Ectodermal cell (in vitro differentiated cells): ENCODE measurements around the gene APC.

Experiments used
- H3K27ac ChIP-seq: 2 replicates; pipeline ENCODE4 v1.7.0; 2013; ENCODE audit warnings: mild to moderate bottlenecking, low read depth, low read length; ENCODE audit not compliant: insufficient read depth, poor library complexity, severe bottlenecking
- H3K27me3 ChIP-seq: 2 replicates; pipeline ENCODE4 v1.7.0; 2013; ENCODE audit warnings: mild to moderate bottlenecking, low read length; ENCODE audit not compliant: insufficient read depth, control insufficient read depth, poor library complexity, severe bottlenecking
- H3K36me3 ChIP-seq: one replicate; pipeline ENCODE4 v1.7.0; 2013; ENCODE audit warnings: low read length; ENCODE audit not compliant: control insufficient read depth, insufficient read depth
- H3K4me1 ChIP-seq: one replicate; pipeline ENCODE4 v1.7.0; 2013; ENCODE audit warnings: low read length; ENCODE audit not compliant: control insufficient read depth, insufficient read depth
- H3K4me3 ChIP-seq: 2 replicates; pipeline ENCODE4 v1.7.0; 2013; ENCODE audit warnings: low read depth, low read length, control low read depth; ENCODE audit not compliant: insufficient read depth
- H3K9me3 ChIP-seq: 2 replicates; pipeline ENCODE4 v1.7.0; 2013; ENCODE audit warnings: mild to moderate bottlenecking, low read length, moderate library complexity; ENCODE audit not compliant: control insufficient read depth
- WGBS, 2 experiments: methylation state at CpG; one replicate each; pipeline ENCODE4 v1.1.7; 2013; ENCODE audit warnings: missing lambda C conversion rate in 2 of 2; 5-methylcytosine and 5-hydroxymethylcytosine counted together

The APC gene

GRCh38 chr5:112862085-112862484, 124.4 kb downstream of the APC start:
- Histone ChIP-seq H3K9me3 (no peaks in the 10 kb centered on the region), H3K4me3 (peak overlapping the region; percentile 96), H3K36me3 (peaks cover 6% of the 10 kb centered on the region), H3K27ac (no peak overlapping the region), H3K27me3 (peaks cover 19% of the 10 kb centered on the region), H3K4me1 (peaks cover 7% of the 10 kb centered on the region)
- WGBS, 2 experiments: 42 to 44% methylated on average over 8 to 9 of the region's 9 CpGs

- Histone ChIP-seq H3K4me3 (no peak overlapping the region), H3K27ac (no peak overlapping the region)
- 93% methylated on average over 4 of the region's 4 CpGs for WGBS, 2 experiments
Observed at GRCh38 chr5:112863549-112863948, 125.9 kb downstream of the APC start.

GRCh38 chr5:112865128-112865527, 127.4 kb downstream of the APC start:
- Histone ChIP-seq H3K36me3 (peaks cover 15% of the 10 kb centered on the region), H3K9me3 (no peaks in the 10 kb centered on the region), H3K27ac (no peak overlapping the region), H3K27me3 (no peaks in the 10 kb centered on the region), H3K4me1 (peaks cover 7% of the 10 kb centered on the region), H3K4me3 (no peak overlapping the region)
- WGBS, 2 experiments: 89 to 100% methylated on average over 3 of the region's 3 CpGs

More at GRCh38 chr5:112863549-112863948, 125.9 kb downstream of the APC start:
- Histone ChIP-seq H3K9me3 (no peaks in the 10 kb centered on the region), H3K4me1 (peaks cover 7% of the 10 kb centered on the region), H3K36me3 (peaks cover 15% of the 10 kb centered on the region), H3K27me3 (peaks cover 11% of the 10 kb centered on the region)

GRCh38 chr5:112866739-112867138, 129.1 kb downstream of the APC start:
- Histone ChIP-seq H3K27ac (no peak overlapping the region), H3K4me3 (no peak overlapping the region), H3K9me3 (no peaks in the 10 kb centered on the region), H3K4me1 (peaks cover 7% of the 10 kb centered on the region), H3K36me3 (peaks cover 19% of the 10 kb centered on the region), H3K27me3 (no peaks in the 10 kb centered on the region)
- 89 to 100% methylated on average over 2 of the region's 2 CpGs for WGBS, 2 experiments

- H3K27me3 ChIP-seq: no peaks in the 10 kb centered on the region
- H3K4me3 ChIP-seq: no peak overlapping the region
- peaks cover 19% of the 10 kb centered on the region for H3K36me3 ChIP-seq
- peaks cover 4% of the 10 kb centered on the region for H3K4me1 ChIP-seq
- H3K27ac ChIP-seq: no peak overlapping the region
- WGBS, 2 experiments: 95 to 96% methylated on average over 5 of the region's 5 CpGs
- H3K9me3 ChIP-seq: no peaks in the 10 kb centered on the region
Observed at GRCh38 chr5:112867411-112867810, 129.7 kb downstream of the APC start.

GRCh38 chr5:112869948-112870347, 132.3 kb downstream of the APC start:
- Histone ChIP-seq H3K9me3 (no peaks in the 10 kb centered on the region), H3K27ac (no peak overlapping the region), H3K4me1 (no peaks in the 10 kb centered on the region), H3K36me3 (peaks cover 13% of the 10 kb centered on the region), H3K27me3 (no peaks in the 10 kb centered on the region), H3K4me3 (no peak overlapping the region)
- WGBS, 2 experiments: 92 to 95% methylated on average over 3 of the region's 3 CpGs

- Histone ChIP-seq H3K4me3 (no peak overlapping the region), H3K36me3 (peaks cover 13% of the 10 kb centered on the region)
- WGBS, 2 experiments: 75 to 82% methylated on average over 3 of the region's 3 CpGs
Observed at GRCh38 chr5:112870966-112871365, 133.3 kb downstream of the APC start.

GRCh38 chr5:112876362-112876761, 138.7 kb downstream of the APC start:
- peaks cover 2% of the 10 kb centered on the region for H3K36me3 ChIP-seq
- no peak overlapping the region for H3K27ac ChIP-seq
- H3K4me1 ChIP-seq: no peaks in the 10 kb centered on the region
- 72 to 76% methylated on average over 2 of the region's 2 CpGs for WGBS, 2 experiments
- H3K4me3 ChIP-seq: no peak overlapping the region
- no peaks in the 10 kb centered on the region for H3K27me3 ChIP-seq
- H3K9me3 ChIP-seq: no peaks in the 10 kb centered on the region

More at GRCh38 chr5:112870966-112871365, 133.3 kb downstream of the APC start:
- Histone ChIP-seq H3K4me1 (no peaks in the 10 kb centered on the region), H3K27me3 (no peaks in the 10 kb centered on the region), H3K27ac (no peak overlapping the region), H3K9me3 (no peaks in the 10 kb centered on the region)

- no peak overlapping the region for H3K4me3 ChIP-seq
- peaks cover 2% of the 10 kb centered on the region for H3K36me3 ChIP-seq
- WGBS, 2 experiments: 78 to 82% methylated on average over 3 of the region's 4 CpGs
- no peak overlapping the region for H3K27ac ChIP-seq
- H3K27me3 ChIP-seq: no peaks in the 10 kb centered on the region
- H3K4me1 ChIP-seq: no peaks in the 10 kb centered on the region
- H3K9me3 ChIP-seq: no peaks in the 10 kb centered on the region
Observed at GRCh38 chr5:112878101-112878500, 140.4 kb downstream of the APC start.

- H3K4me1 ChIP-seq: no peaks in the 10 kb centered on the region
- 91 to 93% methylated on average over 4 of the region's 4 CpGs for WGBS, 2 experiments
- no peaks in the 10 kb centered on the region for H3K27me3 ChIP-seq
- peaks cover 2% of the 10 kb centered on the region for H3K36me3 ChIP-seq
- H3K27ac ChIP-seq: no peak overlapping the region
- H3K4me3 ChIP-seq: no peak overlapping the region
- no peaks in the 10 kb centered on the region for H3K9me3 ChIP-seq
Observed at GRCh38 chr5:112878760-112879159, 141.1 kb downstream of the APC start.
